ENCODE data around the gene CUEDC1. TPM values are rescaled to one million over a fixed set of nuclear protein-coding genes. Genes with fewer than 3 reads are reported as not detected.
A peak's percentile ranks its signal among the peaks of the same experiment; 100 is the strongest.

The CUEDC1 gene
- total and polyA plus RNA-seq, 2 donors (not counting 1 experiment from before 2014, with no cell fraction given), result 0.57 TPM; not detected in 1

GRCh38 chr17:58004060-58004459 is 48.8 kb upstream of the CUEDC1 start:
- H2AFZ ChIP-seq (ENCODE audit: insufficient read depth, low read depth, low read length, poor library complexity, severe bottlenecking), result no peak overlapping the region
- intact Hi-C loops (cut with micrococcal nuclease), result loop anchor here (10.0 kb wide), 1 partner anchor 1101 kb away; the partner anchor contains the start of gene TRIM37
- Mint-ChIP-seq H3K9me3 (ENCODE audit: insufficient read depth) (no peaks in the 10 kb centered on the region), H3K27me3 (no peaks in the 10 kb centered on the region), H3K4me1 (peaks cover 54% of the 10 kb centered on the region), H3K4me3 (no peak overlapping the region), H3K27ac (no peak overlapping the region)
- peaks cover 66% of the 10 kb centered on the region for H4K20me1 ChIP-seq (ENCODE audit: control insufficient read depth, insufficient read depth, low read length, poor library complexity, severe bottlenecking)
- no peak overlapping the region for H3K4me2 ChIP-seq (replicated peaks; ENCODE audit: low read depth, low read length, poor library complexity, severe bottlenecking)
- no peak for DNase-seq
- peak overlapping the region in 1 of 2 donors; percentile 2 for H3K27ac ChIP-seq (ENCODE audit: low read length in 2 of 2)
- WGBS (ENCODE audit: insufficient coverage), result no CpG with 5 or more reads among the region's 3 CpGs
- no peaks in the 10 kb centered on the region for H3K27me3 ChIP-seq (replicated peaks in 1 of 4; ENCODE audit: control extremely low read depth in 1 of 4, control insufficient read depth in 3 of 4, insufficient read depth in 4 of 4, low read length in 3 of 4)
- no peak overlapping the region for H3K4me3 ChIP-seq (ENCODE audit: control extremely low read depth in 1 of 5, extremely low read depth in 1 of 5, insufficient read depth in 1 of 5, low read depth in 2 of 5, low read length in 4 of 5)
- H3K9me3 ChIP-seq (ENCODE audit: control extremely low read depth in 1 of 3, control insufficient read depth in 2 of 3, insufficient read depth in 1 of 3, low read length in 2 of 3), result peaks cover 0 to under 1% (median 0%) of the 10 kb centered on the region in 3 donors
- H3K36me3 ChIP-seq (replicated peaks in 1 of 2; ENCODE audit: control extremely low read depth in 1 of 2, control insufficient read depth in 1 of 2, extremely low read depth in 1 of 2, insufficient read depth in 2 of 2, low read length in 1 of 2), result peaks cover 2 to 49% of the 10 kb centered on the region in 2 experiments
- peaks cover 25 to 38% of the 10 kb centered on the region in 2 donors for H3K4me1 ChIP-seq (ENCODE audit: control insufficient read depth in 2 of 2, insufficient read depth in 2 of 2, low read length in 2 of 2)
- CTCF ChIA-PET, result interaction anchor here (20.2 kb wide), 1 partner anchor 148 kb away, joined by 468 read pairs; the partner anchor contains the start of gene MRPS23
- POLR2A ChIA-PET, result no interaction called here
- no peak for ATAC-seq (ENCODE audit: low read depth)
- H3K9ac ChIP-seq (ENCODE audit: low read length), result no peak overlapping the region
- TF ChIP-seq EZH2 (IDR thresholded peaks at IDR 0.05; ENCODE audit: borderline replicate concordance, insufficient read depth, low read depth, low read length, poor library complexity, severe bottlenecking) (no peak), CTCF (IDR thresholded peaks at IDR 0.05) (no peak)
- peaks cover 41% of the 10 kb centered on the region for H3K79me2 ChIP-seq (ENCODE audit: control insufficient read depth, insufficient read depth, low read length)

GRCh38 chr17:58002973-58003372 is 47.8 kb upstream of the CUEDC1 start:
- Histone ChIP-seq H3K4me3 (ENCODE audit: control extremely low read depth in 1 of 5, extremely low read depth in 1 of 5, insufficient read depth in 1 of 5, low read depth in 2 of 5, low read length in 4 of 5) (no peak overlapping the region), H3K4me2 (replicated peaks; ENCODE audit: low read depth, low read length, poor library complexity, severe bottlenecking) (no peak overlapping the region)

More at GRCh38 chr17:58002973-58003372, 47.8 kb upstream of the CUEDC1 start:
- ATAC-seq (ENCODE audit: low read depth) (no peak), DNase-seq (no peak)
- Histone ChIP-seq H3K9ac (ENCODE audit: low read length) (no peak overlapping the region), H3K36me3 (replicated peaks in 1 of 2; ENCODE audit: control extremely low read depth in 1 of 2, control insufficient read depth in 1 of 2, extremely low read depth in 1 of 2, insufficient read depth in 2 of 2, low read length in 1 of 2) (peaks cover 2 to 49% of the 10 kb centered on the region in 2 experiments), H3K9me3 (ENCODE audit: control extremely low read depth in 1 of 3, control insufficient read depth in 2 of 3, insufficient read depth in 1 of 3, low read length in 2 of 3) (no peaks in the 10 kb centered on the region), H3K27me3 (replicated peaks in 1 of 4; ENCODE audit: control extremely low read depth in 1 of 4, control insufficient read depth in 3 of 4, insufficient read depth in 4 of 4, low read length in 3 of 4) (no peaks in the 10 kb centered on the region), H3K79me2 (ENCODE audit: control insufficient read depth, insufficient read depth, low read length) (peaks cover 41% of the 10 kb centered on the region), H4K20me1 (ENCODE audit: control insufficient read depth, insufficient read depth, low read length, poor library complexity, severe bottlenecking) (peaks cover 73% of the 10 kb centered on the region), H3K27ac (ENCODE audit: low read length in 2 of 2) (no peak overlapping the region), H3K4me1 (ENCODE audit: control insufficient read depth in 2 of 2, insufficient read depth in 2 of 2, low read length in 2 of 2) (peaks cover 21 to 35% of the 10 kb centered on the region in 2 donors), H2AFZ (ENCODE audit: insufficient read depth, low read depth, low read length, poor library complexity, severe bottlenecking) (no peak overlapping the region)
- Mint-ChIP-seq H3K27me3 (no peaks in the 10 kb centered on the region), H3K4me3 (no peak overlapping the region), H3K4me1 (peaks cover 55% of the 10 kb centered on the region), H3K27ac (no peak overlapping the region), H3K9me3 (ENCODE audit: insufficient read depth) (no peaks in the 10 kb centered on the region)
- WGBS (ENCODE audit: insufficient coverage), result no CpG with 5 or more reads among the region's 2 CpGs
- POLR2A ChIA-PET, result no interaction called here
- CTCF ChIA-PET, result interaction anchor here (1.2 to 20.2 kb wide), 4 partner anchors 12 to 147 kb away, joined by 5 to 468 read pairs (median 110); partner anchors contain the start of gene MRPS23
- TF ChIP-seq CTCF (IDR thresholded peaks at IDR 0.05) (no peak), EZH2 (IDR thresholded peaks at IDR 0.05; ENCODE audit: borderline replicate concordance, insufficient read depth, low read depth, low read length, poor library complexity, severe bottlenecking) (no peak)
- intact Hi-C loops (cut with micrococcal nuclease), result loop anchor here (10.0 kb wide), 1 partner anchor 1102 kb away; the partner anchor contains the start of gene TRIM37

All from B cell (primary cell).